ENCODE data around the gene LAIR1.

LAIR1 gene

GRCh38 chr19:54336893-54337857 lies 27.6 kb downstream of the LAIR1 start:
- TF ChIP-seq CTCF (IDR thresholded peaks at IDR 0.05; ENCODE audit: extremely low read depth, missing control alignments), result no peak

GRCh38 chr19:54335979-54336892 lies 28.5 kb downstream of the LAIR1 start:
- TF ChIP-seq CTCF (IDR thresholded peaks at IDR 0.05; ENCODE audit: extremely low read depth, missing control alignments), result no peak
- no peak for DNase-seq (ENCODE audit: low spot score)

More at GRCh38 chr19:54336893-54337857, 27.6 kb downstream of the LAIR1 start:
- DNase-seq (ENCODE audit: low spot score), result no peak

DNA sequence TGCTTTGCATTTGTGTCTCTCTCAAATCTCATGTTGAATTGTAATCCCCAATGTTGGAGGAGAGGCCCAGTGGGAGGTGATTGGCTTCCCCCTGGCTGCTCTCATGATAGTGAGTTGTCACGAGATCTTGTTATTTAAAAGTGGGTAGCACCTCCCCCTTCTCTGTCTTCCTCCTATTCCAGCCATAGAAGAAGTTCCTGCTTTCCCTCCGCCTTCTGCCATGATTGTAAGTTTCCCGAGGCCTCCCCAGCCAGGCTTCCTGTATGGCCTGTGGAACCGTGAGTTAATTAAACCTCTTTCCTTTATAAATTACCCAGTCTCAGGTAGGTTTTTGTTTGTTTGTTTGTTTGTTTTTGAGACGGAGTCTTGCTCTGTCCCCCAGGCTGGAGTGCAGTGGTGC lies 29.6 kb downstream of the LAIR1 start:
- no peak for TF ChIP-seq CTCF (IDR thresholded peaks at IDR 0.05; ENCODE audit: extremely low read depth, missing control alignments)
- DNase-seq (ENCODE audit: low spot score), result no peak

- no peak for TF ChIP-seq CTCF (IDR thresholded peaks at IDR 0.05; ENCODE audit: extremely low read depth, missing control alignments)
- DNase-seq (ENCODE audit: low spot score), result no peak
Observed at GRCh38 chr19:54333586-54334298, 31.0 kb downstream of the LAIR1 start.

DNA sequence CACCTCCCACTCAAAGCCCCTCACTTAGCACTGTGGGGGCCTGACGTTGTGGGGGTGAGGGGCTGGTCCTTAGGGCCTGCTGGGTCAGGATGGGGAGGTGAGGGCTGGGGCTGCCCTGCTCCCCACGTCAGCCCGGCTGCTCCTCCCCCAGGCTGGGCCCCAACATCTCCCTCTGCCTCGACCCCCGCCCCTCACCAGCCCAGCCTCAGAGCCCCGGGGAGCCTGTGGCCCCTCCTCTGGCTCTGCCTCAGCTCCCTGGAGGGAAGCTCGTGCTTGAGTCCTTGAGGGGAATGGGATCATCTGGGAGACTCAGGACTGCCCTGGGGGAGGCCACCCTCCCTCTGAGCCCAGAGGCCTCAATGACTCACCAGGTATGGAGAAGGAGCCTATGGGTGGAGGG lies 32.6 kb downstream of the LAIR1 start:
- no peak for DNase-seq (ENCODE audit: low spot score)
- no peak for TF ChIP-seq CTCF (IDR thresholded peaks at IDR 0.05; ENCODE audit: extremely low read depth, missing control alignments)

- no peak for TF ChIP-seq CTCF (IDR thresholded peaks at IDR 0.05; ENCODE audit: extremely low read depth, missing control alignments)
- no peak for DNase-seq (ENCODE audit: low spot score)
Observed at GRCh38 chr19:54331626-54332025, 33.1 kb downstream of the LAIR1 start.

Data from GM20000 (cell line).